RKO (cell line): ENCODE data around the gene HBD.
"Not testable (repeated sequence)": the region's sequence is repeated elsewhere in the genome, so short reads cannot be mapped to it uniquely, and the experiment has no call there.

ENCODE experiments used
- DNase-seq: peaks from one replicate; pipeline ENCODE4 v3.0.0-alpha.2; 2016; ENCODE audit warnings: low spot score

HBD gene

GRCh38 chr11:5252919-5253265 is 18.6 kb upstream of the HBD start:
- no peak for DNase-seq

GRCh38 chr11:5252192-5252918 is 18.1 kb upstream of the HBD start:
- DNase-seq = no peak

- no peak for DNase-seq
Observed at GRCh38 chr11:5251746-5252145, 17.5 kb upstream of the HBD start.

- DNase-seq = no peak
Observed at GRCh38 chr11:5250543-5251204, 16.4 kb upstream of the HBD start.

- not testable (repeated sequence) for DNase-seq
Observed at GRCh38 chr11:5249807-5250396, 15.6 kb upstream of the HBD start, which contains the start of gene HBG1. Gene HBG1, minus strand, starts transcription at chr11:5249857. Its CDS starts 53 bp downstream, at chr11:5249804.

- DNase-seq = not testable (repeated sequence)
Observed at GRCh38 chr11:5248498-5248897, 14.2 kb upstream of the HBD start.

GRCh38 chr11:5247472-5248192 is 13.3 kb upstream of the HBD start:
- no peak for DNase-seq

- DNase-seq = no peak
Observed at GRCh38 chr11:5246772-5247471, 12.6 kb upstream of the HBD start.

- no peak for DNase-seq
Observed at GRCh38 chr11:5245155-5245554, 10.9 kb upstream of the HBD start.

GRCh38 chr11:5243816-5244180 is 9.5 kb upstream of the HBD start:
- no peak for DNase-seq

GRCh38 chr11:5242933-5243815 is 8.9 kb upstream of the HBD start:
- DNase-seq = no peak

- DNase-seq = no peak
Observed at GRCh38 chr11:5242208-5242607, 7.9 kb upstream of the HBD start.

GRCh38 chr11:5241458-5241857 is 7.2 kb upstream of the HBD start:
- no peak for DNase-seq

- no peak for DNase-seq
Observed at GRCh38 chr11:5240458-5240857, 6.2 kb upstream of the HBD start.

GRCh38 chr11:5240056-5240455 is 5.8 kb upstream of the HBD start:
- DNase-seq = no peak

GRCh38 chr11:5239046-5239445 is 4.8 kb upstream of the HBD start:
- no peak for DNase-seq

- no peak for DNase-seq
Observed at GRCh38 chr11:5238486-5238885, 4.2 kb upstream of the HBD start.

GRCh38 chr11:5237420-5237819 is 3.1 kb upstream of the HBD start:
- DNase-seq = no peak

GRCh38 chr11:5235364-5236095 is 1.2 kb upstream of the HBD start:
- no peak for DNase-seq

GRCh38 chr11:5233307-5233706 is 976 bp downstream of the HBD start:
- no peak for DNase-seq

GRCh38 chr11:5232821-5233220 is 1.5 kb downstream of the HBD start:
- DNase-seq = no peak
